Suprapubic skin (tissue), 4 donors: ENCODE results near the gene CPPED1.

Experiments used
- POLR2A ChIP-seq, 2 donors: fragments of 450-650 bp; IDR thresholded peaks; one replicate each; pipeline ENCODE4 v1.6.1; 2017; ENCODE audit warnings: antibody characterized with exemption in 2 of 2, mild to moderate bottlenecking in 2 of 2, moderate library complexity in 2 of 2
- POLR2AphosphoS5 ChIP-seq, 3 donors: sonication (generic); formaldehyde crosslinking; IDR thresholded peaks; one replicate each; pipeline ENCODE4 v1.6.1; 2017; ENCODE audit warnings: antibody characterized with exemption in 3 of 3

DNA sequence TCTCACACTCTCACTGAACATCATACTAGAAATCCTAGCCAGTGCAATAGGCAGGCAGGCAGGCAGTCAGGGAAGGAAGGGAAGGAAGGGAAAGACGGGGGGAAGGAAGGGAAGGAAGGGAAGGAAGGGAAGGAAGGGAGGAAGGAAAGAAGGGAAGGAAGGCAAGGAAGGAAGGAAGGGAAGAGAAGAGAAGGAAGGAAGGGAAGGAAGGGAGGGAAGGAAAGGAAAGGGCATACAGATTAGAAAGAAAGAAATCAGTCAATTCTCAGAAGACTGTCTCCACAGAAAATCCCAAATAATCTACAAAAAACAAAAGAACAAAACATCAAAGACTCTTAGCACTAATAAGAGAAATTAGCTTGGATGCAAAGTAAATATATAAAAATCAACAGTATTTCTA lies 93.9 kb downstream of the CPPED1 start:
- TF ChIP-seq POLR2A (IDR thresholded peaks at IDR 0.05): no peak
- no peak for TF ChIP-seq POLR2AphosphoS5 (IDR thresholded peaks at IDR 0.05)
